ENCODE data around the gene MCF2L.

The MCF2L gene

GRCh38 chr13:113126265-113127150 lies 157.5 kb downstream of the MCF2L start:
- FAIRE-seq (no peak), DNase-seq (ENCODE audit: extremely low spot score, insufficient read length, low read depth) (no peak)

- DNase-seq (ENCODE audit: extremely low spot score, insufficient read length, low read depth) (no peak), FAIRE-seq (no peak)
Observed at GRCh38 chr13:113129480-113129879, 160.5 kb downstream of the MCF2L start.

GRCh38 chr13:113129921-113130750 lies 161.1 kb downstream of the MCF2L start:
- DNase-seq (ENCODE audit: extremely low spot score, insufficient read length, low read depth) (no peak), FAIRE-seq (no peak)

GRCh38 chr13:113135281-113135760 lies 166.3 kb downstream of the MCF2L start:
- no peak for FAIRE-seq
- DNase-seq (ENCODE audit: extremely low spot score, insufficient read length, low read depth): no peak

GRCh38 chr13:113137691-113138298 lies 168.8 kb downstream of the MCF2L start:
- FAIRE-seq: no peak
- DNase-seq (ENCODE audit: extremely low spot score, insufficient read length, low read depth): no peak

- no peak for FAIRE-seq
Observed at GRCh38 chr13:113138792-113139551, 170.0 kb downstream of the MCF2L start.

GRCh38 chr13:113139577-113139976 lies 170.6 kb downstream of the MCF2L start:
- no peak for DNase-seq (ENCODE audit: extremely low spot score, insufficient read length, low read depth)

More at GRCh38 chr13:113138792-113139551, 170.0 kb downstream of the MCF2L start:
- no peak for DNase-seq (ENCODE audit: extremely low spot score, insufficient read length, low read depth)

GRCh38 chr13:113140677-113141600 lies 171.9 kb downstream of the MCF2L start:
- FAIRE-seq: no peak

More at GRCh38 chr13:113139577-113139976, 170.6 kb downstream of the MCF2L start:
- FAIRE-seq: no peak

GRCh38 chr13:113141601-113141970 lies 172.6 kb downstream of the MCF2L start:
- DNase-seq (ENCODE audit: extremely low spot score, insufficient read length, low read depth) (no peak), FAIRE-seq (no peak)

More at GRCh38 chr13:113140677-113141600, 171.9 kb downstream of the MCF2L start:
- DNase-seq (ENCODE audit: extremely low spot score, insufficient read length, low read depth): no peak

- no peak for FAIRE-seq
- no peak for DNase-seq (ENCODE audit: extremely low spot score, insufficient read length, low read depth)
Observed at GRCh38 chr13:113142876-113143275, 173.9 kb downstream of the MCF2L start.

- no peak for DNase-seq (ENCODE audit: extremely low spot score, insufficient read length, low read depth)
- FAIRE-seq: no peak
Observed at GRCh38 chr13:113143466-113144254, 174.6 kb downstream of the MCF2L start.

- DNase-seq (ENCODE audit: extremely low spot score, insufficient read length, low read depth) (no peak), FAIRE-seq (no peak)
Observed at GRCh38 chr13:113144255-113144629, 175.2 kb downstream of the MCF2L start.

GRCh38 chr13:113145496-113145895 lies 176.5 kb downstream of the MCF2L start:
- FAIRE-seq (no peak), DNase-seq (ENCODE audit: extremely low spot score, insufficient read length, low read depth) (no peak)

- no peak for FAIRE-seq
- DNase-seq (ENCODE audit: extremely low spot score, insufficient read length, low read depth): no peak
Observed at GRCh38 chr13:113145911-113146598, 177.0 kb downstream of the MCF2L start.

GRCh38 chr13:113146750-113147149 lies 177.7 kb downstream of the MCF2L start:
- DNase-seq (ENCODE audit: extremely low spot score, insufficient read length, low read depth) (no peak), FAIRE-seq (no peak)

- FAIRE-seq: no peak
Observed at GRCh38 chr13:113147206-113147605, 178.2 kb downstream of the MCF2L start.

GRCh38 chr13:113148407-113148806 lies 179.4 kb downstream of the MCF2L start:
- DNase-seq (ENCODE audit: extremely low spot score, insufficient read length, low read depth) (no peak), FAIRE-seq (no peak)

More at GRCh38 chr13:113147206-113147605, 178.2 kb downstream of the MCF2L start:
- DNase-seq (ENCODE audit: extremely low spot score, insufficient read length, low read depth): no peak
